ENCODE data around the gene IL10RB. TPM values are rescaled to one million over a fixed set of nuclear protein-coding genes. Genes with fewer than 3 reads are reported as not detected.

The IL10RB gene
- total RNA-seq, 1 donor from 2014 or later, result 6.8 TPM

GRCh38 chr21:33229099-33229783 is 36.9 kb upstream of the IL10RB start:
- H3K4me1 ChIP-seq, result peaks cover 48% of the 10 kb centered on the region
- no peaks in the 10 kb centered on the region for H3K9me3 ChIP-seq (replicated peaks)
- H3K27me3 ChIP-seq (ENCODE audit: low read depth), result no peaks in the 10 kb centered on the region
- DNase-seq, result no peak
- intact Hi-C loops (cut with micrococcal nuclease), result no loop called here
- H3K27ac ChIP-seq (replicated peaks), result peak overlapping the region; percentile 99
- no peaks in the 10 kb centered on the region for H3K36me3 ChIP-seq
- peak overlapping the region; percentile 99 for H3K4me3 ChIP-seq
- no peak for TF ChIP-seq CTCF (IDR thresholded peaks at IDR 0.05; ENCODE audit: borderline replicate concordance)

DNA sequence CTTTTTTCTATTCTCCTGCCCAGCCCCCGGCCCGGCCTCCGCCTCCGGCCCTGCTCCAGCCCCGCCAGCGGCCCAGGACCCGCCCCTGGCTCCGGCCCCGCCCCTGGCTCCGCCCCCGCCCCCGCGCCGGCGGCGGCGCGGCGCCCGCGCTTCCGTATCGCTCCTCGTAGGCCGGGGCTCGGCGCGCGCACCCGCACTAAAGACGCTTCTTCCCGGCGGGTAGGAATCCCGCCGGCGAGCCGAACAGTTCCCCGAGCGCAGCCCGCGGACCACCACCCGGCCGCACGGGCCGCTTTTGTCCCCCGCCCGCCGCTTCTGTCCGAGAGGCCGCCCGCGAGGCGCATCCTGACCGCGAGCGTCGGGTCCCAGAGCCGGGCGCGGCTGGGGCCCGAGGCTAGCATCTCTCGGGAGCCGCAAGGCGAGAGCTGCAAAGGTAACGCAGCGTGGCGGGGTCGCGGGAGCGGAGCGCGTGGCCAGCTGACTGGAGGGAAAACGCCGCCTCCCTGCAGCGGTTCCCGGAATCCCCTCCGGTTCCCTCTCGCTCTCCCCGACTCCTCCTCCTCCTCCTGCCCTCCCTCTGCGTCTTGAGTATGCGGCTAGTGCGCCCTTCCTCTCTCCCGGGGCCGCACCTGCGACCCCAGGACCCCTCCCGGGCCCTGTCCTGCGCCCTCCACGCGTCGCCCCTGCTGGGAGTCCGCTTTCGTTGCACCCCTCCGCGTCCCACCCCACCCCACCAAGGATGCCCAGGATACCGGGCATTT is 36.2 kb upstream of the IL10RB start, which contains the start of gene IFNAR2:
IFNAR2 (plus strand) TSS at position 155 of the 761 bp plus-strand sequence. CDS start 11,985 bp downstream, outside the sequence.
- intact Hi-C loops (cut with micrococcal nuclease), result loop anchor here (10.0 kb wide), 1 partner anchor 55 kb away; no protein-coding TSS in a partner anchor
- Histone ChIP-seq H3K27me3 (ENCODE audit: low read depth) (no peaks in the 10 kb centered on the region), H3K4me1 (peaks cover 55% of the 10 kb centered on the region), H3K27ac (replicated peaks) (peak within 1 kb of the TSS; percentile 99), H3K9me3 (replicated peaks) (no peaks in the 10 kb centered on the region), H3K36me3 (no peaks in the 10 kb centered on the region), H3K4me3 (peak within 1 kb of the TSS; percentile 99)
- no peak for TF ChIP-seq CTCF (IDR thresholded peaks at IDR 0.05; ENCODE audit: borderline replicate concordance)
- DNase-seq, result peak; percentile 84

- peaks cover 57% of the 10 kb centered on the region for H3K4me1 ChIP-seq
Measured at GRCh38 chr21:33230545-33231324, 35.4 kb upstream of the IL10RB start.

DNA sequence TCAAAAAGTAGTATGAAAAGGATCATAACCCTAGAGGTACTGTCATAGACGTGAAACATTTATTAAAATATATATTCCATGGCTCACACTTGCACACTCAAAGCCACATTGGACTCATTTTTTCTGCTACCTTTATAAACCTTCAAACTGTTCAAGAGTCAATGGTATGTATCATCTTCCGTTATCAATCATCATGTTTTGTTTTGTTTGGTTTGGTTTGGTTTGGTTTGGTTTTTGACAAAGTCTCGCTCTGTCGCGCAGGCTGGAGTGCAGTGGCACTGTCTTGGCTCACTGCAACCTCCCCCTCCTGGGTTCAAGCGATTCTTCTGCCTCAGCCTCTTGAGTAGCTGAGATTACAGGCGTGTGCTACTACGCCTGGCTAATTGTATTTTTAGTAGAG is 34.6 kb upstream of the IL10RB start:
- H3K27ac ChIP-seq (replicated peaks), result peak overlapping the region; percentile 99
- H3K9me3 ChIP-seq (replicated peaks), result no peaks in the 10 kb centered on the region
- peak overlapping the region; percentile 99 for H3K4me3 ChIP-seq
- no peak for TF ChIP-seq CTCF (IDR thresholded peaks at IDR 0.05; ENCODE audit: borderline replicate concordance)
- no peaks in the 10 kb centered on the region for H3K27me3 ChIP-seq (ENCODE audit: low read depth)
- intact Hi-C loops (cut with micrococcal nuclease), result loop anchor here (10.0 kb wide), 1 partner anchor 53 kb away; no protein-coding TSS in a partner anchor
- H3K4me1 ChIP-seq, result peaks cover 63% of the 10 kb centered on the region
- H3K36me3 ChIP-seq, result no peaks in the 10 kb centered on the region
- no peak for DNase-seq

More at GRCh38 chr21:33230545-33231324, 35.4 kb upstream of the IL10RB start:
- intact Hi-C loops (cut with micrococcal nuclease), result loop anchor here (10.0 kb wide), 1 partner anchor 54 kb away; no protein-coding TSS in a partner anchor
- TF ChIP-seq CTCF (IDR thresholded peaks at IDR 0.05; ENCODE audit: borderline replicate concordance), result no peak
- H3K27ac ChIP-seq (replicated peaks), result peak overlapping the region; percentile 99
- peak; percentile 63 for DNase-seq
- H3K27me3 ChIP-seq (ENCODE audit: low read depth), result no peaks in the 10 kb centered on the region
- H3K36me3 ChIP-seq, result no peaks in the 10 kb centered on the region
- no peaks in the 10 kb centered on the region for H3K9me3 ChIP-seq (replicated peaks)
- H3K4me3 ChIP-seq, result peak overlapping the region; percentile 99

Measured in left ventricle myocardium inferior (tissue), 1 donor.